GM21360 (cell line): Measurements from ENCODE around the gene CELSR1.

ENCODE experiments used
- ATAC-seq: cut with Tn5 transposase; IDR thresholded peaks from one replicate; pipeline ENCODE4 v1.9.1; 2021; ENCODE audit warnings: mild to moderate bottlenecking, moderate library complexity; ENCODE audit not compliant: unreplicated experiment

Gene CELSR1

GRCh38 chr22:46356496-46357480 lies 180.6 kb downstream of the CELSR1 start:
- no peak for ATAC-seq

DNA sequence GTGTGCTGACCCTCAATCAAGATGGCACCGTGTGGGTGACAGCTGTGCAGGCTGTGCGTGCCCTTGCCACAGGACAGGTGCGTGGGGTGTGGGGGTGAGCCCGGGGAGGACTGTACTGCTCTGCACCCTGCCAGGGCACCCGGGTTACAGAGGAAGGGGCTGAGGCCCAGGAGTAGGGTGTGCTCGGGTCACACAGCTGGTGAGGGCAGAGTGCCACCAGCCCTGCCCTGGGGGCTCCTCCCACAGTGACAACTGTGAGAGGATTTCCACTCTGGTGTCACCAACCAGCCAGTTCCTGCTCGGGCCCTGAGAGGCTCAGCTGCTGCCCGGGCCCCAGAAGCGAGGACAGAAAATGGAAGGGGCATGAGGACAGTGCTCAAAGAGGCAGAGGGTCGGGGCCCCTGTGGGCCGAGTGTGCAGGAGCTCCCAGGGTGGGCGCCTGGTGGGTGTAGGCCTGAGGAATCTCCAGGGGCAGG lies 181.4 kb downstream of the CELSR1 start:
- ATAC-seq, result no peak

- ATAC-seq, result no peak
These were observed 181.9 kb downstream of the CELSR1 start for GRCh38 chr22:46355369-46355995.

DNA sequence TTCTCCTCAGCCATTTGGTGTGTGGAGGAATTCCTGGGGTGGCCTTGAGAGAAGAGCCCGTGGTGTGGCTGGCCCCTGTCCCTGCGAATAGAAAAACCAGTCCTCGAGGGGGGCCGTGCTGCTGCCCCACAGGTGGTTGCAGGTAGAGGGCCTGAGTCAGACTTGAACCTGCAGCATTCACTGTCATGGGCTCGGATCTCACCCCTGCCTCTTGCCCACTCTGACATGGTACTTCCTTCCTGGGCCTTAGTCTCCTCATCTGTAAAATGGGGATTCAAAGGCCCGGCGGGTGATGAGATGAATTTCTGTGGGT lies 182.5 kb downstream of the CELSR1 start:
- no peak for ATAC-seq

DNA sequence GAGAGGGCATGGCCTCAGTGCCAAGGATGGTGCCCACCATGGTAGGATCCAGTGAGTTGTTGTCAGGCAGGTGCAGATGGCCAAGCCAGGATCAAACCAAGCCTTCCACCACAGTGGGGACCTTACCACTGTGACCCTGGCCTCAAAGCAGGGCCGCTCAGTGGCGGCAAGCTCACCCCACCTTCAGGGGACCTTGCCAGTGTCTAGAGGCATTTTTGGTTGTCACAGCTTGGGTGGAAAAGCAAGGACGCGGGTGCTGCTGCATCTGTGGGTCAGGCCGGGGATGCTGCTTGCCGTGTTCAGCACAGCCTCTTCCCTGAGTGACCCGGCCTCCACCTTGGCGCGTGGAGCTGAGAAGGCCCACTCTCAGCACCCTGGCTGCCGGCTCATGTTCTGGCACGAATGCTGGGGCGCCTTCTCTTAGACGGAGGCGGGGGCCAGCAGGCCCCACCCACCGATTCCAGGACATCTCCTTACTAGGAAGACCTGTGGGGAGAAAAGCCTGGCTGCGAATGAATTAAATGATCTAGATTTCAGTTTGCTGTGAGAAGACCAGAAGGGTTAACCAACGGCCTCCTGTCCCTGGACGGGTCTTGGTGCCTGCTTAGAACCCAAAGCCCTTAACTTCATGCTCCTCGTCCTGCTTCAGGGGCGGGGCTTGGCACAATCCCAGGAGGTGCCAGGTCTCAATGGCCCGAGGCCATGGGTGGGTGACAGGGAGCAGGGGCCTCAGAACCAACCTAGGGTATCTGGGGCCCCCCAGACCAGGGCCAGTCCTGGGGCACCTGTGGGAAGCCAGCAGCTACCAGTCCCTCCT lies 183.0 kb downstream of the CELSR1 start:
- no peak for ATAC-seq

- no peak for ATAC-seq
These were observed 183.8 kb downstream of the CELSR1 start for GRCh38 chr22:46353483-46354105.

DNA sequence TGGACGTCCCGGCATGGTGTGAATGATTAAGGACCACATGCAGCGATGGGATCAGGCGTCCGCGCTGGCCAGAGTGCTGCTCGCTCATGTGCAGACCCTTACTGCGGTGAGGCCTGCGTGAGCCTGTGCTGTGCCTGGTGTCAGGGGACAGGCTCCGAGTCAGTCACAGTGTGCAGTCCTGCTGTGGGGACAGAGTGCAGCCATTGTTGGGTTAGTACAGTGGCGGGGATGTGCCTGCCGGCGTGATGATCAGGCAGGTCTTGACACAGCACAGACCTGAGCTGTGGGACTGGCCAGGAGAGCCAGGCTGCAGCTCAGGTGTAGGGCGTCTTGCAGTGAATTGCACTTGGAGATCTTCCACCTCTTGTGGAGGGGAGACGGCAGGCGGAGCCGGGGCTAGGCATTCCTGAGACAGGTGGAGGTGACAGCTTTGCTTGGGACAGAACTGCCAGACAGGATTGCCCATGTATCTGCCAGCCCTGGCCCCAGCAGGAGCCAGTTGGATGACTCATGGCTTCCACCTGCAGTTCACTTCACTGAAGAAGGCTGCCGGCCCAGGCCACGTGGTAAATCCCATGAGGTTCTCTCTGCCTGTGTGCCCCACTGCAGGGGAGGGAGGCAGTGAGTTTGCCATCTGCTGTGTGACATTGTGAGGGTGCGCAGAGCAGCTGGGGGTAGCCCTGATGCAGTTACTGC lies 184.6 kb downstream of the CELSR1 start:
- ATAC-seq, result no peak

DNA sequence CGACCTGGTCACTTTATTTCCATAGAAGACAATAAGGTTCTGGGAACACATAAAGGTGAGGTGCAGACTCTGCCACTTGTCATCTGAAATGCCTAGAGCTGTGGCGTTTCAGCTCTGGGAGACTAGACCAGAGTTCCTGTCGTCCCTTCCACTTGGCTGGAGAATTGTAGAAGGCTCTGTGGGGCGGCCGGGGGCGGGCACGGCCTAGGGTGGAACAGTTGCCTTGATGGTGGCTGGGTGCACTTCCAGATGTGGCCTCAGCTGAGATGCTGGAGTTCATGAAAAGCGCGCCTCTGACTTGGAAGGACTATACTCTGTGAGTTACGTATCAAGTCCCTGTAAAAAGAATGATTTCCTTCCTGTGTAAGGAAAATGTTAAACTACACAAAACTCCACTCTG lies 185.1 kb downstream of the CELSR1 start:
- ATAC-seq, result no peak

- ATAC-seq, result no peak
These were observed 185.7 kb downstream of the CELSR1 start for GRCh38 chr22:46351767-46352166.

DNA sequence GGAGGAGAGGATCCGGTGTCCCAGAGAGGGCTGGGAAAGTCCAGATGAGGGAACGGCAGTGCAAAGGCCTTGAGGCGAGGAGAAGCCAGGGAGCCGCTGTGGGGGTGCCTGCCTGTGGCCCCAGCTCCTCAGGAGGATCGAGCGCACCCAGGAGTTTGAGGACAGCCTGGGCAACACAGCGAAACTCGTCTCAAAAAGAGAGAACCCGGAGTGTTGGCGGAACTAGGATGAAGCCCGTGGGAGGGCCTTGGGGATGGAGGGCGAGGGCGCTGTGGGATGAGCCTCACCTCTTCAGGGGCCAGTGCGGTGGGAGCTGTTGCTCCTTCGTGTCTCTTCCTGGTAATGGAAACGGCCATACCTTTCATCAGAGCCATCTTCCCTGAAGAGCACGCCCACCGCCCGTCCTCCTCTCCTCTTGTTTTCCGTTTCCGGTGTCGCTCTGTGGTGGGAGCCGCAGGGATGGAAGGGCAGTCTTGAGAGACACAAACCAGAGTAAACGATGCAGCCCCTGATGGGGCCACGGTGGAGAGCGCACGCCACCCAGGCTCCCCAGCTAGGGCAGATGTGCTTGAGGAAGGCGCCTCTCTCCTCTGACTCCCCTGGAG lies 186.2 kb downstream of the CELSR1 start:
- no peak for ATAC-seq

DNA sequence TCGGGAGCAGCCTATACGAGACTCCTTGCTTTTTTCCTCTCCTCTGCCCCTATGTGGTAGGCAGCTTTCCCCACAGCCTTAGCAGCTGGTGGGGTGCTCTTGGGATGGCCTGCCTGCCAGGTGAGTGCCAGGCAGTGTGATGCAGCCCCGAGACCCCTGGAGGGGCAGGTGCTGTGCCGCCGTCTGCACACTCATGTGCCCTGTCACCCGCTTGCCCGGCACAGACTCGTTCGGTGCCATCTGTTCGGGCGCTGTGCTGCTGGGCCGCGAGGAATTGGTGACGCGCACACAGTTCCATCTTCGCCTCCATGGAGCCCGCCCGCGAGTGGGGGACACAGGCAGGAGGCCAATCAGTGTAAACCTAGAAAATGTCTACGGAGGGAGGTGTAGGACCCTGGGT lies 186.8 kb downstream of the CELSR1 start:
- no peak for ATAC-seq

DNA sequence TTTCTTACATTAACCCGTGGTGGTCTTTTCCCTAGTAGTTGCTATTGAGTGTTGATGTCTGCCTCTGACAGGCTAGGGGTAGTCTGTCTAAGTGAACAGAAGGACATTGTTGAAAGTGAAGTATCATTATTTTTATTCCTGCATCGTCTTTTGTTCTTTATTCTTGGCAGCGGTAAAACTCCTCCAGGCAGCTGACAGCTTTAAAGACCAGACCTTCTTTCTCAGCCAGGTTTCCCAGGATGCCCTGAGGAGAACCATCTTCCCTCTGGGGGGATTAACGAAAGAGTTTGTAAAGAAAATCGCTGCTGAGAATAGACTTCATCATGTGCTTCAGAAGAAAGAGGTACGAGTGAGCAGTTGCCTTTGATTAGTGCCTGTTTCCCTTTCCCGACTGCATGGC lies 187.3 kb downstream of the CELSR1 start:
- no peak for ATAC-seq

GRCh38 chr22:46349681-46350080 lies 187.7 kb downstream of the CELSR1 start:
- no peak for ATAC-seq

DNA sequence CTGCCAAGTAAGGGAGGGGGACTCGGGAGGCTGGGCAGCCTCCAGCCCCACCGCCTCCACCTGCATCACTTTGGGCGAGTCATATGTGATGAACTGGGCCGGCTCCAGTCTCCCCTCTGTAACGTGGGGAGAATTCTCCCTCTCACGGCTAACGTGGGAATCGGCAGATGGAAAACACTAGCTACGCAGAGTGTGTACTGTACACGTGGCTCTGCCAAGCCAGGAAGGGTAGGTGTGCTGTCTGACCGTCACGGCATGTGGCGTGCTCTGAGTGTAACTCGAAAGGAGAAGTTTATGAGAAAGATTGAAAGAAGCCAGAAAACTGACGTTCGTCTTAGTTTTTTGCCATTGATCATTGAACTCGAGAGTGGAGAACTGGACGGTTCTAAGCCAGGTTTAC lies 188.2 kb downstream of the CELSR1 start:
- no peak for ATAC-seq

GRCh38 chr22:46348099-46348695 lies 189.2 kb downstream of the CELSR1 start:
- ATAC-seq, result no peak

DNA sequence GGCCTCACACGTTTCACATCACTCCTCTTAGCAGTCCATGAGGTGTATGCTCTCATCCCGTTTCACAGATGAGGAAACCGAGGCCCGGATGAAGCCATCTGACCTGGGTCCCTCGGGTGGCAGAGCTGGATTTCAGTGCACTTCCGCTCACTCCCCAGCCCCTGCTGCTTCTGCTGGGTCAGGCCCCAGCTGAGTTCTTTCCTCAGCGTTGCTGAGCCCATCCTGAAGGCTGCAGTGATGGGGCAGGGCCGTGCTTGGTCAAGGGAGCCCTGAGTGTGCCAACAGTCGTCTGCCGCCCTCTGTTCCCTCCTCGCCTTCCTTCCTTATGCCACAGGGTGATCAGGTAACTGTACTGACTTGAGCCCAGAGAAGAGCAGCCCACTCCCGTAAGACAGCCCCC lies 189.8 kb downstream of the CELSR1 start:
- ATAC-seq, result no peak

- no peak for ATAC-seq
These were observed 190.6 kb downstream of the CELSR1 start for GRCh38 chr22:46346680-46347405.

DNA sequence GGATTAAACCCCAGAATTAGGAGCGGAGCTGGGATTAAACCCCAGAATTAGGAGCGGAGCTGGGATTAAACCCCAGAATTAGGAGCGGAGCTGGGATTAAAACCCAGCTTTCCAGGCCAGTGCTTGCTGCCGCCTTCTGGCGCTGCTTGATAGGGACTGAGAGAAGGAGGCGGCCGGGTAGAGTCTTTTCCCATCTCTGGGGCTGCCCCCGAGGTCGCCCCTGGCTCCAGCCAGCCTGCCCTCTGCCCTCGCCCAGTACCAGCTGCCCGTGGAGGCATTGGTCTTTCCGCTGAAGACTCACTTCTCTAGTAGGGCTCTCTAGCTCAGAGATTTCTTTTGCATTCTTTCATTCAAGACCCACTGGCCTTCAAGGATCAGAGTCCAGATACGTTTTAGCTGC lies 196.7 kb downstream of the CELSR1 start:
- ATAC-seq, result no peak

GRCh38 chr22:46339956-46340355 lies 197.5 kb downstream of the CELSR1 start:
- no peak for ATAC-seq
